B cell (primary cell): ENCODE results near the gene GAL3ST2.

Experiments
- EZH2 ChIP-seq: IDR thresholded peaks from 2 replicates; pipeline ENCODE4 v1.6.1; 2012; ENCODE audit warnings: borderline replicate concordance, low read depth, mild to moderate bottlenecking, moderate library complexity, low read length; ENCODE audit not compliant: insufficient read depth, poor library complexity, severe bottlenecking
- TF ChIP-seq, protein P1 (sequence below): fragments of 200-600 bp; IDR thresholded peaks from one replicate; pipeline ENCODE4 v1.8.0; 2022; ENCODE audit warnings: antibody characterized with exemption, mild to moderate bottlenecking

DNA sequence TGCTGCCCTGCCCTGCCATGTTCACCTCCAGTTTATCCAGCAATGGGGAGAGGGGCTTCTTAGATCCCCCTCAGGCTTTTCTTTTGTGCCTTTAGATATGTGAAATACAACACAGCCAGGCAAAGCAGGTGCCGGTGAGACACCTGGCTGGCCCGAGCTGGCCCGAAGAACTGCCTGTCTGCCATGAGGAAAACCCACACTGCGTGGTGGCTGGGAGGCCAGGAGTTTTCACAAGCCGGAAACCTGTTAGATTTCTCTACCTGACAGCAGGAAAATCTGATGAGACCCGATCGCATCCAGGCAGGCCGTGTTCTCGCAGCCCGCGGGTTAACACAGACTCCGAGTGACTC, 5.7 kb upstream of the GAL3ST2 start:
- TF ChIP-seq, protein P1, sequence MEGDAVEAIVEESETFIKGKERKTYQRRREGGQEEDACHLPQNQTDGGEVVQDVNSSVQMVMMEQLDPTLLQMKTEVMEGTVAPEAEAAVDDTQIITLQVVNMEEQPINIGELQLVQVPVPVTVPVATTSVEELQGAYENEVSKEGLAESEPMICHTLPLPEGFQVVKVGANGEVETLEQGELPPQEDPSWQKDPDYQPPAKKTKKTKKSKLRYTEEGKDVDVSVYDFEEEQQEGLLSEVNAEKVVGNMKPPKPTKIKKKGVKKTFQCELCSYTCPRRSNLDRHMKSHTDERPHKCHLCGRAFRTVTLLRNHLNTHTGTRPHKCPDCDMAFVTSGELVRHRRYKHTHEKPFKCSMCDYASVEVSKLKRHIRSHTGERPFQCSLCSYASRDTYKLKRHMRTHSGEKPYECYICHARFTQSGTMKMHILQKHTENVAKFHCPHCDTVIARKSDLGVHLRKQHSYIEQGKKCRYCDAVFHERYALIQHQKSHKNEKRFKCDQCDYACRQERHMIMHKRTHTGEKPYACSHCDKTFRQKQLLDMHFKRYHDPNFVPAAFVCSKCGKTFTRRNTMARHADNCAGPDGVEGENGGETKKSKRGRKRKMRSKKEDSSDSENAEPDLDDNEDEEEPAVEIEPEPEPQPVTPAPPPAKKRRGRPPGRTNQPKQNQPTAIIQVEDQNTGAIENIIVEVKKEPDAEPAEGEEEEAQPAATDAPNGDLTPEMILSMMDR, result no peak
- TF ChIP-seq EZH2, result no peak
